ENCODE data around the gene CST8. TPM values are rescaled to one million over a fixed set of nuclear protein-coding genes. Genes with fewer than 3 reads are reported as not detected.

CST8 gene
- total RNA-seq, 1 experiment from 2014 or later = not detected

DNA sequence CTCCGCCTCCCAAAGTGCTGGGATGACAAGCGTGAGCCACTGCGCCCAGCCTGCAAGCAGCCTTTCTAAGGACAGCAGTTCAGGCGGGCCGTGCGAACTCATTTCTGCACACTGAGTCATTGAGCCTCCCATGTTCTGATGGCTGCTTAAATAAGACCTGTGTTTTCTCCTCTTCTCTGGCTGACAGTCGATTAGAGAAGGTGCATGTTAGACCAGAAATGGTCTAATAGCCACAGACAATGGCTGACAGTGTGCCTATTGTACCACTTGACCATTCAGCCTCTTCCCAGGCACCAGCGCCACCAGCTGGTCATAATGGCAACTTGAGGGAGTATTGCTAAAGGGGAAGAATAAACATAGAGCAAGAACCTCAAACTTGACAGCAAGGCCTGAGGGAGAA is 44.4 kb upstream of the CST8 start:
- no peak overlapping the region for H2BK15ac ChIP-seq (ENCODE audit: low read depth, low read length)
- WGBS (ENCODE audit: extremely low coverage, insufficient read length, low lambda C conversion rate) = no CpG with 5 or more reads among the region's 8 CpGs
- no peak overlapping the region for H3K23ac ChIP-seq (ENCODE audit: insufficient read length, low read depth, low read length)
- H3K4me3 Mint-ChIP-seq = no peak overlapping the region
- no peaks in the 10 kb centered on the region; the same call in 1 of the 2 replicates for H3K4me1 ChIP-seq (ENCODE audit: insufficient read depth, low read length)
- H3K27me3 Mint-ChIP-seq (ENCODE audit: low read depth) = peaks cover 4% of the 10 kb centered on the region
- H3K14ac ChIP-seq (ENCODE audit: insufficient read depth, low read length) = no peak overlapping the region
- no peak overlapping the region for H3K9ac ChIP-seq (ENCODE audit: extremely low read depth, insufficient read length, low read length)
- no peaks in the 10 kb centered on the region for H3K27me3 ChIP-seq (ENCODE audit: insufficient read depth, low read length)
- no peaks in the 10 kb centered on the region for H3K79me1 ChIP-seq (ENCODE audit: insufficient read depth, low read depth, low read length, poor library complexity, severe bottlenecking)
- H3K4me2 ChIP-seq (ENCODE audit: insufficient read depth, insufficient read length, low read length) = no peak overlapping the region
- DNase-seq = peak; percentile 75
- no peak overlapping the region for H3K56ac ChIP-seq (ENCODE audit: insufficient read length, low read depth, low read length)
- no peak overlapping the region for H3K27ac Mint-ChIP-seq
- H4K20me1 ChIP-seq (ENCODE audit: control insufficient read depth, insufficient read depth, insufficient read length) = no peaks in the 10 kb centered on the region
- H2AFZ ChIP-seq (ENCODE audit: low read length) = no peak overlapping the region
- H3T11ph ChIP-seq (ENCODE audit: low read length) = no peak overlapping the region
- no peaks in the 10 kb centered on the region for H3K23me2 ChIP-seq (ENCODE audit: insufficient read length, low read depth, low read length, poor library complexity, severe bottlenecking)
- peaks cover 5 to 8% of the 10 kb centered on the region in 2 experiments for H3K4me1 Mint-ChIP-seq
- no peak overlapping the region for H2BK20ac ChIP-seq (ENCODE audit: low read depth, low read length, poor library complexity, severe bottlenecking)
- TF ChIP-seq, protein P1, sequence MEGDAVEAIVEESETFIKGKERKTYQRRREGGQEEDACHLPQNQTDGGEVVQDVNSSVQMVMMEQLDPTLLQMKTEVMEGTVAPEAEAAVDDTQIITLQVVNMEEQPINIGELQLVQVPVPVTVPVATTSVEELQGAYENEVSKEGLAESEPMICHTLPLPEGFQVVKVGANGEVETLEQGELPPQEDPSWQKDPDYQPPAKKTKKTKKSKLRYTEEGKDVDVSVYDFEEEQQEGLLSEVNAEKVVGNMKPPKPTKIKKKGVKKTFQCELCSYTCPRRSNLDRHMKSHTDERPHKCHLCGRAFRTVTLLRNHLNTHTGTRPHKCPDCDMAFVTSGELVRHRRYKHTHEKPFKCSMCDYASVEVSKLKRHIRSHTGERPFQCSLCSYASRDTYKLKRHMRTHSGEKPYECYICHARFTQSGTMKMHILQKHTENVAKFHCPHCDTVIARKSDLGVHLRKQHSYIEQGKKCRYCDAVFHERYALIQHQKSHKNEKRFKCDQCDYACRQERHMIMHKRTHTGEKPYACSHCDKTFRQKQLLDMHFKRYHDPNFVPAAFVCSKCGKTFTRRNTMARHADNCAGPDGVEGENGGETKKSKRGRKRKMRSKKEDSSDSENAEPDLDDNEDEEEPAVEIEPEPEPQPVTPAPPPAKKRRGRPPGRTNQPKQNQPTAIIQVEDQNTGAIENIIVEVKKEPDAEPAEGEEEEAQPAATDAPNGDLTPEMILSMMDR (conservative IDR thresholded peaks at IDR 0.05) = peak; percentile 85
- no peak overlapping the region for H4K8ac ChIP-seq (replicated peaks; ENCODE audit: insufficient read length, low read depth, low read length)
- H4K91ac ChIP-seq (ENCODE audit: insufficient read length, low read depth, low read length) = no peak overlapping the region
- H2AK5ac ChIP-seq (ENCODE audit: insufficient read length, low read length) = no peak overlapping the region
- no peak overlapping the region for H3K4ac ChIP-seq (ENCODE audit: low read depth, low read length)
- H3K9me3 ChIP-seq (ENCODE audit: control insufficient read depth, low read depth, low read length) = no peaks in the 10 kb centered on the region
- H3K27ac ChIP-seq (ENCODE audit: insufficient read length, low read depth, low read length) = no peak overlapping the region
- no peak overlapping the region for H2BK5ac ChIP-seq (ENCODE audit: insufficient read length, low read length)
- no peaks in the 10 kb centered on the region for H3K36me3 Mint-ChIP-seq (ENCODE audit: insufficient read depth in 1 of 3, low read depth in 3 of 3)
- H2BK12ac ChIP-seq (ENCODE audit: insufficient read length, low read depth, low read length) = no peak overlapping the region
- H4K5ac ChIP-seq (ENCODE audit: insufficient read length, low read depth, low read length) = no peak overlapping the region
- no peaks in the 10 kb centered on the region for H3K9me3 Mint-ChIP-seq
- H2BK120ac ChIP-seq (ENCODE audit: low read depth, low read length, poor library complexity, severe bottlenecking) = no peak overlapping the region
- no peak overlapping the region for H3K18ac ChIP-seq (ENCODE audit: insufficient read length, low read depth, low read length)
- H3K79me2 ChIP-seq (ENCODE audit: insufficient read depth, low read length) = no peaks in the 10 kb centered on the region
